HG02759 (cell line): ENCODE data around the gene KREMEN2.

Source experiments
- ATAC-seq: cut with Tn5 transposase; IDR thresholded peaks from one replicate; pipeline ENCODE4 v1.9.1; 2021; ENCODE audit warnings: mild to moderate bottlenecking, moderate library complexity; ENCODE audit not compliant: unreplicated experiment

KREMEN2 gene

DNA sequence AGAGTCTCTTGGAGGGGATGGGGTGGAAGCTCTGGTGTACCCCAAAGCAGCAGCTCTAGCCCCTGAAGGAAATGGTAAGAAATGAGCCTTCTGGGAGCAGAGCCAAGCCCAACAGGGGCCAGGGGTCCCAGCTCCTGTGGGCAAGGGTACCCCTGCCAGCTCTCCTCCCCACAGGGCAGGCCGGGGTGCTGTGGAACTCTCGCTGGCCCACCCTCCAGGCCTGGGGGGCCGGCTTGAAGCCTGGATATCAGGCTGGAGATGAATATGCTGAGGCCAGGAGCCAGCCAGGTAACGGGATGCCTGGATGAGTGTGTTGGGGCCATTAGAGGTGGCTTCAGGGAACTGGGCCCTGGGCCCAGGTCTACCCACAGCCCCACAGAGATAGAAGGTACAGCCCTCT lies 36.5 kb downstream of the KREMEN2 start:
- ATAC-seq: no peak

DNA sequence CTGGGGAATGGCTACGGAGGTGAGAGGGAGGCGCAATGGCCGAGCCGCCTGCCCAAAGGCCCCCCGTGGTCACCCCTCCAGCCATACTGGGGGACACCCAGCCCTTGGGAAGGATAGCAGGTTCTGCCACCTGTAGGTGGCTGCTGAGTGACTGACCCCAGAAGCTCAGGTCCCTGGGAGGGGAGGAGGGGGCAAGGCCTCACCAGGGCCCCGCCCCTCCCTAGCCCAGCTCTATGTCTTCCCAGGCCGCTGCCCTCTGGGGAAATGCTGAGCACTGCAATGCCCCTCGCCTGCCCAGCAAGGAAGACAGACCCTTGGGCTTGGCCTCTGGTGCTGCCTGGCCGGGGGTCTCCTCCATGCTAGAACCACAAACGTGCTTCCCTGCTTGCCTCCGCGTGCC lies 37.2 kb downstream of the KREMEN2 start:
- no peak for ATAC-seq

DNA sequence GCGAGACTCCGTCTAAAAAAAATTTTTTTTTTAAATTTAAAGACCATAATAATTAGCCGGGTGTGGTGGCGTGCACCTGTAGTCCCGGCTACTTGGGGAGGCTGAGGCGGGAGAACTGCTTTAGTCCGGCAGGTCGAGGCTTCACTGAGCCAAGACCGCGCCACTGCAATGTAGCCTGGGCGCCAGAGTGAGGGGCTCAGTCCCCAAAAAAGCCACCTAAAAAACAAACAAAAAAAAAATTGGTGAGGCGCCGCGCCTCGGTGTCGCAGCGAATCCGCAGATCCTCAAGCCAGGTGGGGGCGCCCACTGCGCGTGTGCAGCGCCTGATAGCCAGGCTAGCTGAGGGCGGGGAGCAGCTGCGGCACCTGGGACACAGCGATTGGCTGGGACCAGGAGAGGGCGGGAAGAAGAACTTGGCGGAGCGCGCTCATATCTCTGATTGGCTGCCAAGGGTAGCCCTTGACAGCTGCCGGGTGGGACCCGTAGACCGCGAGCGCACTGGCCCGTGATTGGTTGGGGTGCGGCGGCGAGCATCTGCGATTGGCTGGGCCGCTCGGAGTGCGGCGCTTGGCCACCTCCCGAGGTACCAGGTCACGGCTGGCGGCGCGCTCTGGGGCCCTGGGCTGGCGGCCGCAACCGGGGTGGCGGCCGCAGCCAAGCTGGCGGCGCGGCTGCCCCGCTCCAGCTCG lies 39.7 kb downstream of the KREMEN2 start:
- peak; percentile 92 for ATAC-seq

DNA sequence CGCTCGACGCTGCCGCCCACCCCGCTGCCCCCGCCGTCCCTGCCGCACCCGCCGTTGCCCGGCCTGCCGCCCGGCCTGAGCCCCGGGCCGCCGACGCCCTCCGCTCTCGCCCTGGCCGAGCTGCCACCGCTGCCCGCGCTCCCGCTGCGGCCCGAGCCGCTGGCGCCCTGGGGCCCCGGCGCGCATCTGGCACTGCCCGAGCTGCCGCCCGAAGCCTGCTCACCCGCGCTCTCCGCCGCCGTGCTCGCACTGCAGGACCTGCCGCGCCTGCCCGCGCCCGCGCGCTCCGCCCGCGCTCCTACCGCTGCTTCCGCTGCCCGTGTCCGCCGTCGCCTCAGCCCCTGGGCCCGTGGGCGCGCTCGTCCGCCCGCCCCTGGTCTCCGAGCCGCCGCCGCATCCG lies 40.2 kb downstream of the KREMEN2 start:
- no peak for ATAC-seq

DNA sequence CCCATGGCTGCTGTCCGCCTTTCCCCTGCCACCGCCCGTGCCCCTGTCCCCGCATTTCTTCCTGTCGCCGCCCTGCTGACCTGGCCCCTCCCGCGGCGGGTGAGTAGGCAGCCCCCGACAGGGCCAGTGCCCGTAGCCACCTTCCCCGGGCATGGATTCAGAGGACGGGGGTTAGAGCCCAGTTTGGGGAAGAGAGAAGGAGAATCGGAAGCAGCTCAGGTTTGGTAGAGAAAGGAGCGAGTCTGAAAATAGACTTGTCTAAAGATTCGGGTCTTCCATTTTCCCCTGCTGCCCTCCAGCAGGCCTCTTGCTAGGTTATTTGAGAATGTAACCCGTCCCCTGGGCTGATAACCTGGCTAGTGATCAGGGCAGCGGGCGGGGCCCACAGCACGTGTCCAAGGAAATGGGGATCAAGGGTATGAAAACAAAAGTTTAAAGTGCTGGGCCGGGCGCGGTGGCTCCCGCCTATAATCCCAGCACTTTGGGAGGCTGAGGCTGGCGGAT lies 40.8 kb downstream of the KREMEN2 start:
- no peak for ATAC-seq

DNA sequence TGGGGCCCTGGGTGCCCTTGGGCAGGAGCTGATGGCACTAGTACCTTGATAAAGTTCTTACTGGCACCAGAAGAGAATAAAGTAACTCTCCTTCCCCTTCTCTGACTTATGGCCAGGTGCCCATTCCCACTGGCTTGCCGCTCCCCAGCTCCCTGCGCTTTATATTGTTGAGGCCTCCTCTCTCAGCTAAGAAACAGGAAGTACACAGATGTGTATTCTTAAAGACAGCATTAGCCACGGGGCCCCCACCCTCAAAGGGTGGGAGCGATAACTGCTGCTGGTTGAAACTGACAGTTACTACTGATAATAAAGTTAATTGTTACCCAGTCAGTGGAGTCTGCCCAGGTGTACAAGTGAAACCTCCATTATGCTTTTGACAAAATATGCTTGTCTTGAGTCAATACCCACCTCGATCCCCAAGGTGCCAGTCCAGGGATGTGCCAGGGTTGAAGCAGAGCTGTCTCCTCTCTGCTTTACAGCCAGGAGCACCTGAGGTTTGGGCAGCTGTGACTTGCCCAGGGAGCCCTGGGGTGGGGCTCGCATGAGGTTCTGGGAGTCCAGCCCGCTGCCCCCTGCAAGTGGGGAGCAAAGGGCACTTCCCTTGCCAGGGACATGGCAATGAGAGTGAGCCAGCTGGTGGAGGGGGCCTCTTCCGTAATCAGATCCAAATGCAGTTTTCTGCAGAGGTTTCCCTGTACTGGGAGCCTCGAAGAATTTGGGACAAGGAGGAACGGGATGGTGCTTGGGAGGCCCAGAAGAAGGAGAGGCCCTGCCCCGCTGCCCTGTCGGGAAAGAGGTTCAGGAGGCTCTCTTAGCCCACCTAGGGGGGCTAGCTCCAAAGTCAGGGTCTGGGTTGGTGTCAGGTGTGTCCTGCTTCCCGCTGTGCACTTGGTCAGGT lies 43.2 kb downstream of the KREMEN2 start:
- ATAC-seq: no peak

DNA sequence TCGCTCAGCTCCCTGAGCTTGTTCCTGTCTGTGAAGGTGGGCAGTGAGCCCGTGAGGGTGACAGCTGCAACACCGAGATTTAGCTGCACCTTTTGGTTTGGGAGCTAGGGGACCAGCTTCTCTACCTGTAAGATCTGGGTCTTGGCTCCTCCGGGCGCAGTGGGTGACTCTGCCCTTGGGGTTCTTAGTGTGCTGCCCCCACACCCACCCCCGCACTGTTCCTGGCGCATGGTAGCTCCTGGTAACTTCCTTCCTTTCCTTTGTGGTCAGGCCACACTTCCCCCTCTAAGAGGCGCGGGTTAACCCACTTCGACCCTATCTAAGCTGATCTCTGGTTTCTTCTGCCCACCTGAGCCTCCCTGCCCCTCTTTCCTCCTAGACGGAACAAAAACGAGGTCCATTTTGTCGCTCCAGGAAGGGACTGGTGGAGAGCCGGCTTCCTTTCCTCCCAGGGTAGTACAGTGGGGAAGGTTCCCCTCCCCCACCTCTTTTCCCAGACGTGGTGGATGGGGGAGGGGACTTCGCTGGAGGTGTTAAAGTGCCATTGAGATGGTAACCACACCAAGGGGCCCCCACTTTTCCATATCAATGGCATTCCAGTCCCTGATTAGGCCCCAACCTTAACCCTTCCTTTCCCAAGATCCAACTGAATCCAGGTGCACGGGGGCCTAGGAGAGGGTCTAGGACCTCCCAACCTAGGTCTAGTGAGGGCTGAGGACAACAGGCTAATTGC lies 44.0 kb downstream of the KREMEN2 start:
- ATAC-seq: no peak

DNA sequence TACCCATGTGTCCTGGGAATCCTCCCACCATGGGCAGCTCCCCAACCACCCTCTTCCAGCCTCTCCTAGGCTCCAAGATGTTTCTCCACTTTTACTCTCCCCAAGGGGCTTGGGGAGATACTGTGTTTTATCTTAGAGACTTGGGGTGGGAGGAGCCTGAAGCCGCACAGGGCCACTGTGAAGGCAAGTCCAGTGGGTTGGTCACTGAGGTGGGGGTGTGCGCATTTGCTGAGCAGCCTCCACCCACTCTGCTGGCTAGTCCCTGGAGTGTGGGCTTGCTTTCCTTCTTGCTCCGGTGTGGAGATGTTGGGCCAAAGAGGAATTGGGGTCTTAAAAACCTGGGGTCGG lies 44.6 kb downstream of the KREMEN2 start:
- no peak for ATAC-seq

DNA sequence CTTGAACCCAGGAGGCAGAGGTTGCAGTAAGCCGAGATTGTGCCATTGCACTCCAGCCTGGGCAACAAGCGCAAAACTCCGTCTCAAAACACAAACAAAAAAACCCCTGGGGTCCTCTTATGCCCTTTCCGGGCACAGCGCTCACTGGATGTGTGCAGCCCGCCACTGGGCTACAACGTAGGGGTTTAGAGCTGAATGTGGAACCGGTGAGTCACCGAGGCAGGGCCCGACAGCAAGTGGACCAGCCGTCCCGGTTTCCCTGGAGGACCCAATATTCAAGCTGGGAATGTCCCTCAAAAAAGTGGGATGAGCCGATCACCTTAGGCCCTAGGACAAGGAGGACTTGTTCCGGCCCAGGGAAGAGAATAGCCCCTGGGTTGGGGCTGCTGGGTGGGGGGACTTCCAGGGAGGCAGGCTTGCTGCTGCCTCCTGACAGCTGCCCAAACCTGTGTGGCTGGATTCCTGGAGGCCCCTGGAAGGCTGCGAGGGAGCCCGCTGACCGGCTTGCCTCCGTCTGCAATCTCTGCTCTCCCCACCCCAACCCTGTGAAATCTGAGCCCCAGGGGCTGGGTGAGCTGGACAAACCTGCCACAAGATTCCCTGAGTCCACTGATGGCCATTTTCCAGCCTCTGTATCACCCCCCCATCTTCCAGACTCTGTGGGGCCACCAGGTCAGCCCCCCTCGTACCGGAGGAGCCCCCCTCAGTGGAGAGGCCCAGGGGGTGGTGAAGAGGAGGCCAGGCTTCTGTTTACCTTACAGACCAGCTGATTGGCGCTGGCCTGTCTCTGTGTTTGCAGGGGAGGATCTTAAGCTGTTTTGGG lies 45.7 kb downstream of the KREMEN2 start:
- no peak for ATAC-seq

DNA sequence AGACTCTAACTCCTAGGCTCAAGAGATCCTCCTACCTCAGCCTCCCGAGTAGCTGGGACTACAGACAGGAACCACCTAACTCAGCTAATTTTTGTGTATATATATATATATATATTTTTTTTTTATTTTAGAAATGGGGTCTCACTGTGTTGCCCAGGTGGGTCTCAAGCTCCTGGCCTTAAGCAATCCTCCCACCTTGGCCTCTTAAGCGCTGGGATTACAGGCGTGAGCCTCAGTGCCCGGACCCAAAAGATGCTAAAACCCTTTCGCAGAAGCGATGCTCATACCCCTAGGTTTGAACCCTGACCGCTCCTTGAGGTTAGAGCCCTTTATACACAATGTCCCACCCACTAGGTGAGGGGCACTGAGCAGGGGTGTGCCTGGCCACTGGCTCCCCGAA lies 46.4 kb downstream of the KREMEN2 start:
- ATAC-seq: no peak

DNA sequence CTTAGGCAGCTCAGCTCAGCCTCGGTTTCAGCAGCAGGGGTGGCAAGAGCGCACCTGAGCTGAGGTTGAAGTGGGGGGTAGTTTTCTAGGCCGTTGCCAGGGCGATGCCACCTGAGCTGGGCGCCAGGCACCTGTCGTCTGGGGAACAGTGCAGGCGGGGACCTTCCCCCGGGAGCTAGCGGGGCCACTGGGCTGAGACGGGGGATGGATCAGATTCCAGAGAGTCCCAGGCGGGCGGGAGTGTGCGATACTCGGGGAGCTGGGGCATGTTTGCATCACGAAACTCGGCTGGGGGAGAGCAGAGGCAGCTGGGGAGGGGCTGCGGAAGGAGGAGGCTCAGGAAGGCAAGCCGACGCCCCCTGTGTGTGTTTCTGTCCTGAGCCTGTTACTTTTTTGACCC lies 48.2 kb downstream of the KREMEN2 start:
- ATAC-seq: no peak

DNA sequence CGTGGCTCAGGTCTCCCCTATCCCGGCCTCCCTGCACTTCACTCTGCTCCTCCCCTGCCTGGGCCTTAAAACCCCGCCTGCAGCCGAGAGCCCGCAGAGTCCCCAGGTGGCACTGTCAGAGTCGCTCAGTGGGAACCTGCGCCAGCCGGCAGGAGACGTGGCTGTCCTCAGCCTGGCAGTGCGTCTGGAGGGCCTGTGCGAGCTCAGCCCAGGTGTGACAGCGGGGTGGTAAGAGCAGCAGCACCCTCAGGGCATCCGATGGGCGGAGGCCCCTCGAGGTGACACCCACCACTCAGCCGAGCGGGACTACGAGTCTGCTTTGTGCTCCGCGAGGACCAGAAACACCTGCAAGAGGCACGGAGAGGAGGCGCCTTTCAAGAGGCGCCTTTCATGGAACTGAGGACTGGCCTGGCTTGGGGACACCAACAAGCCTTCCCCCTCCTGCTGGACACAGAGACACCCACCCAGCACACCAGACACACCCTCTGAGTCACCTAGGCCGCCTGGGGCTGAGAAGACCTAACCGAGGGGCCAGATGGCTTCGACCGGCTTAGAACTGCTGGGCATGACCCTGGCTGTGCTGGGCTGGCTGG lies 48.8 kb downstream of the KREMEN2 start, which contains the start of gene CLDN9:
Gene CLDN9, plus strand, starts transcription at position 96 of the 593 bp plus-strand sequence. Its CDS starts 440 bp downstream, at position 536.
- ATAC-seq: no peak

DNA sequence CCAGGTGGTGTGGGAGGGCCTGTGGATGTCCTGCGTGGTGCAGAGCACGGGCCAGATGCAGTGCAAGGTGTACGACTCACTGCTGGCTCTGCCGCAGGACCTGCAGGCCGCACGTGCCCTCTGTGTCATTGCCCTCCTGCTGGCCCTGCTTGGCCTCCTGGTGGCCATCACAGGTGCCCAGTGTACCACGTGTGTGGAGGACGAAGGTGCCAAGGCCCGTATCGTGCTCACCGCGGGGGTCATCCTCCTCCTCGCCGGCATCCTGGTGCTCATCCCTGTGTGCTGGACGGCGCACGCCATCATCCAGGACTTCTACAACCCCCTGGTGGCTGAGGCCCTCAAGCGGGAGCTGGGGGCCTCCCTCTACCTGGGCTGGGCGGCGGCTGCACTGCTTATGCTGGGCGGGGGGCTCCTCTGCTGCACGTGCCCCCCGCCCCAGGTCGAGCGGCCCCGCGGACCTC lies 49.4 kb downstream of the KREMEN2 start:
- no peak for ATAC-seq

DNA sequence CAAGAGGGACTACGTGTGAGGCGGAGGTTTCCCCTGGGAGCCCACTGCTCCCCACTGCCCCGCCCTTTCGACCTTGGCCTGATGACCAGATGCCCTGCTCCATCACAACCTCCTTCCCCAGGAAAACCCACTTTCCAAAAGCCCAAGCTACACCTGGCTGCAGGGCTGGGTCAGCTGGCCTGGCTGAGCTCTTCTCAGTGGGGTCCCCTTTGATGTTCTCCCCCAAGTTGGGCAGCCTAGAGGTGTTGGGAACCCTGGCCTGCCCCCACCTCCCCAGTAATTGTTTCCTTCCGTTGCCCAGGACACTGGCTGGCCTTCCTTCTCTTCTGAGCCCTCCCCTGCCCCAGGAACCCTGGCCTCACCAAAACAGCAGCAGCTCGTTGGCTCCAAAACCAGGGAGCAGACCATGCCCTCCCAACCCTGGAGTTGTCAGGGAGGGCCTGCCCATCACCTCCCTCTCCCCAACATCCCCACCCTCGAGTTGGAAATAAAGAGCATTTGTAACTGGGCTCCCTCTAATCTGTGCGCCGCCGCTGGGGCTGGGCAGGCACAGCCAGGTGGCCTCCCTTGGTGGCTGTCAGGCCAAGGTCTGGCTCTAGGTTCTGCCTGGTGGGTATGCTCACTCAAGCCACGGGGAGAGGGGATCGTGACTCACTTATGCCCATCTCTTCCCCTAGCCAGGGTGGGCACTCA lies 50.1 kb downstream of the KREMEN2 start:
- no peak for ATAC-seq

DNA sequence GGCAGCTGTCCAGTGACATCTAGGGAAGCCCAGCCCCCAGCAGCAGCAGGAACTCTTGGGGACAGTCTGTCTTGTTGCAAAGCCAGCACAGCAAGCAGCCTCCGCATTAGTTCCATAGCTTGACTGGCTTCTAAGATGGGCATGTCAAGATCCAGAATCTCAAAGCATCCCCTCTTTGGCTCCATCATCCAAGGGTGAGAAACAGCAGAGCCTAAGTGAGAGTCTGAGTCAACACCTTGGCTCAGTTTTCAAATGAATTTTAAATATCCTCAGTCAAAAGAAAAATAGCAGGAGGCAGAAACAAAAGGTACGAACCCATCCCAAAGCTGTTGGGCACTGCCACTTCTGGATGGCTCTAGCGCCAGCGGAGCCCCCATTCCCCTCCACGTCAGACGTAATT lies 50.9 kb downstream of the KREMEN2 start:
- no peak for ATAC-seq

DNA sequence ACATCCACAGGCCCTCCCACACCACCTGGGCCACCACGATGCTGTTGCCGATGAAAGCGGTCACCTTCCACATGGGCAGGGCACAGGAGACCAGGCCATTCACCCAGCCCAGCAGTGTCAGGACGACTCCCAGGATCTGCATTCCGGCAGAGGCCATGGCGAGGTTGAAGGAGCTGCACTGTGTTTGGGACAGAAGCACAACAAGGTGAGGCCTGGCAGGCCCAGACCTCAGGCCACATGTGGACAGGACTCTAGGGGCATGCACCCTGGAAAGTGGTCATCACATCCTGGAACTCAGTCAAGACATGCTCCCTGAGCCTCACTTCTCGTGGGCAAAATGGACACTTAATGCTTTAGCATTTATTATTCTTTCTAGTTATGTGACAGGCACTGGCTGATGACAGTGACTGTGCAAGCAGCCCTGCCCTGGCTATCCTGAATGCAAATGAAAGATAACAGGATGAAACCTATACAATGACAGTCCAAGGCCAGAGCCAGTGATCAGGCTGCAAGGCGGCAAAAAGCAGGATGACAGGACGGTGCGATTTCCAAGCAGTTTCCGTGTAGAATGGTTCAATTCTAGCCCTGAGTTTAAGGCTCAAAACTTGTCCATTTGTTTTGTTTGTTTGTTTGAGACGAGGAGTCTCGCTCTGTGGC lies 51.9 kb downstream of the KREMEN2 start:
- ATAC-seq: no peak

DNA sequence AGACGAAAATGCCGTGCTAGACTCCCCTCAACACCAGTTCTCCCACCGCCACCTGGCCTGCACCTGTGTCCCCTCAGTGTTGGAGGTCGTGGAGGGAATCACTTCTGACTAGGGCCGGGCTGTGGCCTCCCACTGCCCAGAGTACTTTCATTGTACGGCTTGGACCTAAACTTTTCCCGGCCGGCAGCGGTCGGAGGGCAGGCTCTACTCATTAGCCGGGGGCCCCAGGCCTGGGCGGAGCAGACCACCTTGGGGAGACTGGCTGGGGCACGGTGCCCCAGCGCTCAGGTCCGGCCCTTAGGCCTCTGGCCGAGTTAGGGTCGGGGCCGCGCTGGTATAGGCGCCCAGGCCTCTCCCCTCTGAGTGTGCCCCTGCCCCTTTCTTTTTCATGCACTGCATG lies 53.3 kb downstream of the KREMEN2 start:
- no peak for ATAC-seq
